ENCODE measurements around the gene SLC45A2.
A peak's percentile ranks its signal among the peaks of the same experiment; 100 is the strongest.
"Not testable (repeated sequence)": the region's sequence is repeated elsewhere in the genome, so short reads cannot be mapped to it uniquely, and the experiment has no call there.

The SLC45A2 gene

GRCh38 chr5:33966805-33967204 is 17.7 kb downstream of the SLC45A2 start:
- no peak for DNase-seq (ENCODE audit: low spot score)

DNA sequence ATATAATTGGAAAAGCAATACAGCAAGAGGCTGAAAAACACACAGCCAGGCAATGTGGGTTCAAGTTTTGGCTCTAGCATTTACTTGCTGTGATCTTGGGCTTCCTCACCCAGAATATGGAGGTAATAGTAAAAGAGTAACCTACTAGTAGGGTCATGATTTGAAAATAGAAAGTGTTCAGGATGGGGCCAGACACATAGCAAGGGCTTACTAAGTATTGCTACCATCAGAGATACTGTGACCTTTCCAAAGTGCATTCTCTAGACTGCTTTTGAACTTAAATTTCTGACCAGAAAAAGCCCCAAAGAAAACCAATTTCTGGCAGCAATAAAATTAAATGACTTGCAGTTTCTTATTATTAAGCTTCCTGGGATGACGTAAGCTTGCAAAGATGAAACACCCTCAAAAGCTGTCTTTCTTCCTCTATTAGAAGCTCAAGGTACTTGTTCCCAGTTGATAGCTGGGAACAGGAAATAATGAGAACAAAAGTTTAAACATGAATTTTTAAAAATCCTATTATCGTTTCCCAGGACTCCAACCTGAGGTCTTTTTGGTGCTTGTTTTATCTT is 20.3 kb downstream of the SLC45A2 start:
- DNase-seq (ENCODE audit: low spot score) = no peak

- DNase-seq (ENCODE audit: low spot score) = no peak
Observed at GRCh38 chr5:33958176-33958575, 26.3 kb downstream of the SLC45A2 start.

GRCh38 chr5:33957577-33958150 is 26.8 kb downstream of the SLC45A2 start:
- DNase-seq (ENCODE audit: low spot score) = no peak

GRCh38 chr5:33952175-33952574 is 32.3 kb downstream of the SLC45A2 start:
- DNase-seq (ENCODE audit: low spot score) = not testable (repeated sequence)

GRCh38 chr5:33944543-33945132 is 39.9 kb downstream of the SLC45A2 start:
- DNase-seq (ENCODE audit: low spot score) = no peak

GRCh38 chr5:33941090-33941489 is 43.4 kb downstream of the SLC45A2 start:
- DNase-seq (ENCODE audit: low spot score) = no peak

DNA sequence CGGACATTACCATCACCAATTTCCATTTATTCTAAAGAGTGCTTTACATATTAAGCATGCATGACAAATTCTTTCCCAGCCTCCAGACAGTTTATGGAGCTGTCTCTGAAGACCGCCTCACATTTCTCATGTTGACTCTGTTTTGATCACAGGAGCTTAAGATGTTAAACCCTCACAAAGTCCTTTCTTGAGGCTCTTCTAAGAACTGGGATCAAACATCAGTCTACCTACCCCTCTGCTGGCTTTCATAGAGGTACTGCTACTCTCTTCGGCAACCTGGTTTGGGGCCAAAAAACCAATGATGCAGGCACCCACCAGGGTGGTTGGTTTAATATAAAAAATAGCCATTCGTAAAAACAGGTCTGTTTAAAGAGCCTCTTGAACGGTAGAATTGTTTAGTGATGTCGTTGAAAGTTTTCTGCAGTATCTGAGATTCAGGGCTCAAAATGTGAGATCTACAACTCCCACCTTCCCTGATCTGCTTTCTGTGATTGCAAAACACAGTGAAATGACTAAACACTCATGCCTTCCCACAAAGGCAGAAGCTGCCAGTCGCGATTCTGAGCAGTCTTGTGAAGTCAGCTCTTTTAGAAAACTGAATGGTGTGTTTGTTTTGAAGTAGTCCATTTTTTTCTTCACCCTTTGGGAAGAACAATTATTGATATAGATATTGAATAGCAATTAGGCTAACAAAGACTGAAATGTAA is 44.8 kb downstream of the SLC45A2 start:
- DNase-seq (ENCODE audit: low spot score) = no peak

DNA sequence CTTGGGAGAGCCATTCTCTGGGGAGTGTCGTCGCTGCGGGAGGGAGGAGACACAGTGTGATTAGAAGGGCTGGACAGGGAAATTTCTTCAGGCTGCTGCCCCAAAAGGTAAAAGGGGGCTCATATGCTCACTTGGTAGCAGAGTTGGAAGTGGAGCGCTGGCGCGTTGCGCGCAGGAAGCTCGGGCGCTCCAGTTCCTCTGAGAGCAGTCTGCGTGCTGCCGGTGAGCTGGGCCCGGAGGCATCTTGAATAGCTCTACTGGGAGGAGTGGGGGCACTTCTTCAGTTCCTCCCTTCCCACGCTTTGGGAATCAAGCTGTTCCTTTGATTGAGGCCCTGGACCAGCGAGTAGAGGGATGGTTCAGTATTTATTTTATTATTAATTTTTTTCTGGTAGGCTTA is 45.6 kb downstream of the SLC45A2 start:
- DNase-seq (ENCODE audit: low spot score) = no peak

GRCh38 chr5:33938507-33938796 is 46.0 kb downstream of the SLC45A2 start:
- DNase-seq (ENCODE audit: low spot score) = no peak

GRCh38 chr5:33937707-33938506 is 46.6 kb downstream of the SLC45A2 start:
- no peak for DNase-seq (ENCODE audit: low spot score)

- DNase-seq (ENCODE audit: low spot score) = no peak
Observed at GRCh38 chr5:33937017-33937706, 47.3 kb downstream of the SLC45A2 start.

- DNase-seq (ENCODE audit: low spot score) = no peak
Observed at GRCh38 chr5:33936381-33937016, 48.0 kb downstream of the SLC45A2 start, which contains the start of gene RXFP3. Gene RXFP3 (plus strand): TSS chr5:33936386. CDS start chr5:33936741, 355 bp downstream.

DNA sequence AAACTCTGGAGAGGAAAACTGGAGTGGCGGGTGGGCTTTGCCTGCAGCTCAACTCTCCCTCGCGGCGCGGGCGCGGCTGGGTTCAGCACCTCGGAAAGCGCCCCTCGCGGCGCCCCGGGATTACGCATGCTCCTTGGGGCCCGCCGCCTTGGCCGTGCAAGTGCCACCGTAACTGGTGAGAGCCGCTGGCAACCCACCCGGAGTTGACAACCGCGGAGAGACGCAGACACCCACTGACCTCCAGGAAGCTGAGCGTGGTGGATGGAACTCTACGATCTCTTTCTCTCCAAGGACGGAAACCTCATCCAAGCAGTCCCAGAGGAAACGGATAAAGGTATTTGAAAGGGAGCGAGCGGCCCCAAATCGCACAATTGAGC is 48.5 kb downstream of the SLC45A2 start:
- DNase-seq (ENCODE audit: low spot score) = no peak

- DNase-seq (ENCODE audit: low spot score) = peak; percentile 12
Observed at GRCh38 chr5:33934176-33934575, 50.3 kb downstream of the SLC45A2 start.

- DNase-seq (ENCODE audit: low spot score) = no peak
Observed at GRCh38 chr5:33933723-33934169, 50.7 kb downstream of the SLC45A2 start.

- DNase-seq (ENCODE audit: low spot score) = no peak
Observed at GRCh38 chr5:33931136-33931535, 53.4 kb downstream of the SLC45A2 start.

DNA sequence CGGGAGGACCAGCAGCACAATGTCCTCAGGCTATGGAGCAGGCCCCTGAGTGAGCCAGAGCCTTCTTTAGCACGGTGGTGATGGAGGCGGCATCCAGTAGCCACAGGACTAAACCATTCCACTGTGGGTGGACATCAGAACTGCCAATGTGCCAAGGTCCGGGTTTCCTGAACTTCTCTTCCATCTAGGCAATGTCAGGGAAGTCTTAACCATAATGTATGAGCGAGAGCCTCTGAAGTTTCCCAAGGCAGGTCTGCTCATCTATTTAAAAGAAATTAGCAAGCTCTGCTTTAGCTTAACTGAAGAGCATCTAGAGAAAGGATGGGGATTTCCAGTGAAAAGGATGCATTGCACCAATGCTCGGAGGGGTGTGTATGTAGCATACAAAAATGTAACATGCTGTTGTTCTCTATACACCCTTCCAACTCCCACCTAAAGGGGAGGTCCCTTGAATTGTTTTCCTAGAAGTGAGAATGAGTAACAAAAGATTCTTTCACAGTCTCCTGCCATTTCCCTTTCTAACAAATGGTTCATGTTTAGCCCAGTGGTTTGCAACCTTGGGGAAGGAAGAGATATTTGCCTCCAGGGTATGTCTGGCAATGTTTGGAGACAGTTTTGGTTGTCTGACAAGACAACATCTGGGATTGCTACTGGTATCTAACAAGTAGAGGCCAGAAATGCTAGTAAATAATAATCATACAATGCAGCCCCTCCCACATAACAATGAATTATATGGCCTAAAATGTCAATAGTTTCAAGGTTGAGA is 54.4 kb downstream of the SLC45A2 start:
- DNase-seq (ENCODE audit: low spot score) = no peak

GRCh38 chr5:33928283-33928682 is 56.2 kb downstream of the SLC45A2 start:
- no peak for DNase-seq (ENCODE audit: low spot score)

DNA sequence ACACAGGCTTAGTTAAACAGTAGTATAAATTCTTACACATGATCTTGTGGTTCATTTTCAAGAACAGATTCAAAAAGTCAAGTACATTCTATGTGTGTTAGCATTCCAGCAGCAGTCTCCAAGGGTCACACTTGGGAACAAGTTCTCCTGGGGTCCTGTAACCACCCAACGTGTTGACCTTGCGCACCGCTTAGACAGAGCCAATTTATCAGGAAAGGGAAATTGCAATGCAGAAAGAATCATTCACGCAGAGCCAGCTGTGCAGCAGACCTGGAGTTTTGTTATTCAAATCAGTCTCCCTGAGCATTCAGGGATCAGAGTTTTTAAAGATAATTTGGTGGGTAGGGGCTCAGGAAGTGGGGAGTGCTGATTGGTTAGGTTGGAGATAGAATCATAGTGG is 56.8 kb downstream of the SLC45A2 start:
- DNase-seq (ENCODE audit: low spot score) = no peak

DNA sequence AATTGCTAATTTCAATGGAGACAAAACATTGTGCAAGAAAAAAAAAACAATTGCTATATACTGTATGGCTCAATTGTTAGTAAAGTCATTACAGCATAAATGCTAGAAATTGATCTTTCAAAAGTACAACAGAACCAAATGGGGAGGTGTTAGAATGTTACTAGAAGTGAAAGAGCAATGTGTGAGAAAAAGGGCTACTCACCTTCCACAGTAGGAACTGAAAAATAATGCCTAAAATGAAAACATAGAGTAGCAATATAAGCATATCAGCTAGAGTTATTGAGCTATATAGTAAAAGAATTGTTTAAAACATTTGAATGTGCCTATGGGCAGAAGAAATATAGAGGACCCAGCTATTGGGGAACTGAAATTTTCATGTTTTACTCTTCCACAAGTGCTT is 59.2 kb downstream of the SLC45A2 start:
- DNase-seq (ENCODE audit: low spot score) = no peak

Measured in RKO (cell line).